Activated T-cell treated with anti-CD3 and anti-CD28 coated beads, Interleukin-2, amount 50 U/mL, for 24 hours (primary cell): ENCODE measurements around the gene CBR3.

Source experiments
- DNase-seq: peaks from one replicate; pipeline ENCODE4 v3.0.0-alpha.2; 2020
- H3K27ac Mint-ChIP-seq: 2 replicates; pipeline ENCODE4 v1.8.0; 2020; ENCODE audit warnings: mild to moderate bottlenecking, mixed read lengths
- H3K27me3 Mint-ChIP-seq: 2 replicates; pipeline ENCODE4 v1.8.0; 2020; ENCODE audit warnings: mixed read lengths
- H3K36me3 Mint-ChIP-seq: 2 replicates; pipeline ENCODE4 v1.8.0; 2020; ENCODE audit warnings: low read depth, mixed read lengths
- H3K4me1 Mint-ChIP-seq: 2 replicates; pipeline ENCODE4 v1.8.0; 2020; ENCODE audit warnings: low read depth, mixed read lengths
- H3K4me3 Mint-ChIP-seq: 2 replicates; pipeline ENCODE4 v1.8.0; 2020; ENCODE audit warnings: mild to moderate bottlenecking, moderate library complexity, mixed read lengths
- H3K9me3 Mint-ChIP-seq: 2 replicates; pipeline ENCODE4 v1.8.0; 2020; ENCODE audit warnings: mixed read lengths

The CBR3 gene

GRCh38 chr21:36195613-36196012 lies 60.7 kb downstream of the CBR3 start:
- no peak for DNase-seq
- Mint-ChIP-seq H3K27me3 (no peaks in the 10 kb centered on the region), H3K4me3 (no peak overlapping the region), H3K4me1 (no peaks in the 10 kb centered on the region), H3K9me3 (no peaks in the 10 kb centered on the region), H3K27ac (no peak overlapping the region), H3K36me3 (peaks cover 21% of the 10 kb centered on the region)
